OCI-LY3 (cell line): ENCODE measurements around the gene DAP.

ENCODE experiments used
- EZH2phosphoT487 ChIP-seq: fragments of 200-600 bp; shearing (Covaris generic); IDR thresholded peaks from 2 replicates; pipeline ENCODE4 v1.6.1; 2018; ENCODE audit warnings: antibody characterized with exemption, mixed run types, low read depth
- TF ChIP-seq, protein P1 (sequence below): fragments of 200-600, 300-600 bp; sonication (generic); IDR thresholded peaks from 2 replicates; pipeline ENCODE4 v1.5.1; 2014; ENCODE audit warnings: antibody characterized with exemption, low read length, low read depth

DNA sequence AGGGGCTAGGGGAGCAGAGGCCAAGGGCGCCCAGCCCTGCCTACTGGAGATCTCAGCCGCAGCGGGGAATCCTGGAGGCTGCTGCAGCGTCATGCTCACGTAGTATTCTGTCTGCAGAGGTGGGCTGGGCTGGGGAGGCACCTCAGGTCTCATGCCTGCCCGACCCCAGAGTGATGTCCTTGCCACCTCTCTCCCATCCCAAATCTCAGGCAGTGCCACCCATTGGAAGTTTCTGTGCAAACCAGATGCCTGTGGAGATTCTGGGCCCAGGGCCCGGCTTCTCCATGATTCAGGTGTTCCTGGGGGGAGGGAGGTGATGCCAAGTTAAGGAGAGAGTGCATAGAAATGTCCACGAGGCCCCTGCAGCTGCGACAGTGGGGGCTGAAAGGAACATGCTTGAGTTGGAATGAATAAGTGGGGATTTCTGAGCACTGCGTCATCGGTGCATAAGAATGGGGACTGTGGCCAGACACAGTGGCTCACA is 125.1 kb downstream of the DAP start:
- TF ChIP-seq, protein P1, sequence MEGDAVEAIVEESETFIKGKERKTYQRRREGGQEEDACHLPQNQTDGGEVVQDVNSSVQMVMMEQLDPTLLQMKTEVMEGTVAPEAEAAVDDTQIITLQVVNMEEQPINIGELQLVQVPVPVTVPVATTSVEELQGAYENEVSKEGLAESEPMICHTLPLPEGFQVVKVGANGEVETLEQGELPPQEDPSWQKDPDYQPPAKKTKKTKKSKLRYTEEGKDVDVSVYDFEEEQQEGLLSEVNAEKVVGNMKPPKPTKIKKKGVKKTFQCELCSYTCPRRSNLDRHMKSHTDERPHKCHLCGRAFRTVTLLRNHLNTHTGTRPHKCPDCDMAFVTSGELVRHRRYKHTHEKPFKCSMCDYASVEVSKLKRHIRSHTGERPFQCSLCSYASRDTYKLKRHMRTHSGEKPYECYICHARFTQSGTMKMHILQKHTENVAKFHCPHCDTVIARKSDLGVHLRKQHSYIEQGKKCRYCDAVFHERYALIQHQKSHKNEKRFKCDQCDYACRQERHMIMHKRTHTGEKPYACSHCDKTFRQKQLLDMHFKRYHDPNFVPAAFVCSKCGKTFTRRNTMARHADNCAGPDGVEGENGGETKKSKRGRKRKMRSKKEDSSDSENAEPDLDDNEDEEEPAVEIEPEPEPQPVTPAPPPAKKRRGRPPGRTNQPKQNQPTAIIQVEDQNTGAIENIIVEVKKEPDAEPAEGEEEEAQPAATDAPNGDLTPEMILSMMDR, result no peak
- TF ChIP-seq EZH2phosphoT487, result no peak
